HG03378 (cell line): Measurements from ENCODE around the gene UNC5B.
"Not testable (repeated sequence)": the region's sequence is repeated elsewhere in the genome, so short reads cannot be mapped to it uniquely, and the experiment has no call there.

Source experiments
- ATAC-seq: cut with Tn5 transposase; IDR thresholded peaks from one replicate; pipeline ENCODE4 v1.9.1; 2021; ENCODE audit warnings: mild to moderate bottlenecking, moderate library complexity; ENCODE audit not compliant: unreplicated experiment

The UNC5B gene

GRCh38 chr10:71294856-71295255, 82.5 kb downstream of the UNC5B start:
- no peak for ATAC-seq

GRCh38 chr10:71295641-71296040, 83.3 kb downstream of the UNC5B start:
- no peak for ATAC-seq

GRCh38 chr10:71296086-71296485, 83.7 kb downstream of the UNC5B start:
- ATAC-seq = no peak

GRCh38 chr10:71296811-71297210, 84.4 kb downstream of the UNC5B start:
- not testable (repeated sequence) for ATAC-seq

DNA sequence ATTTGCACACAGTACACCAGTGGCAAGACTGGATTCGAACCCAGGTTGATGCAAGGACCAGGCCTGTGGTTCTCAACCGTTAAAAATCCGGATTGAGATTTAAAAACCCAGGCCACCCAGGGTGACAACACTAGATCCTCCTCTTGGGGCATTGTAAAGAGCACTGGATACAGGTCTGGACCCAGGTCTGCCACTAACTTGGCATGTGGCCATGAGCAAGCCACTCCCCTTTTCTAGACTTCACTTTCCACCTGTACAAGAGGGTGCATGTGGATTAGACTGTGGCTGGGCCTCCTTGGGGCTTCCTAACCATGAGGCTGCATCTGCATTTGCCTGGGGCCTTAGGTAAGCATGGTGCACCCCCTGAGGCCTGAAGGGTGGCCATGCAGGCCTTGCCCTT, 85.0 kb downstream of the UNC5B start:
- ATAC-seq = no peak

DNA sequence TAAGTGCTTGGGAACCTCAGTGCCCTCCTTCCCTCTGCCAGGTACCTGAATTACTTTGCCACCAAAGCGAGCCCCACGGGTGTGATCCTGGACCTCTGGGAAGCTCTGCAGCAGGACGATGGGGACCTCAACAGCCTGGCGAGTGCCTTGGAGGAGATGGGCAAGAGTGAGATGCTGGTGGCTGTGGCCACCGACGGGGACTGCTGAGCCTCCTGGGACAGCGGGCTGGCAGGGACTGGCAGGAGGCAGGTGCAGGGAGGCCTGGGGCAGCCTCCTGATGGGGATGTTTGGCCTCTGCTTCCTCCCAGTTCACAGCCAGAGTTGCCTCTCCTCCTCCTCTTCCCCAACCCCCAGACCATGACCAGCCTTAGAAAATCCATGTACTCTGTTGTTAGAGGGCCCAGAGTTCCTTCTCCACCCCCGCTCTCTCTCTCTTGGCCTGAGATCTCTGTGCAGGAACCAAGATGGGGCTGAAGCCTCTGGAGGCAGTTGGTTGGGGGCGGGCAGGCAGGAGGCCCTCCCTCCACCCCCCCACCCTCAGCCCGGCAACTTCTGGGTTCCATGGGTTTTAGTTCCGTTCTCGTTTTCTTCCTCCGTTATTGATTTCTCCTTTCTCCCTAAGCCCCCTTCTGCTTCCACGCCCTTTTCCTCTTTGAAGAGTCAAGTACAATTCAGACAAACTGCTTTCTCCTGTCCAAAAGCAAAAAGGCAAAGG, 86.9 kb downstream of the UNC5B start:
- ATAC-seq = no peak

GRCh38 chr10:71300555-71301370, 88.4 kb downstream of the UNC5B start:
- ATAC-seq = no peak

GRCh38 chr10:71301371-71301916, 89.1 kb downstream of the UNC5B start:
- ATAC-seq = no peak

GRCh38 chr10:71302451-71302850, 90.1 kb downstream of the UNC5B start:
- no peak for ATAC-seq

- no peak for ATAC-seq
Measured at GRCh38 chr10:71302874-71303568, 90.7 kb downstream of the UNC5B start.

GRCh38 chr10:71303569-71303907, 91.2 kb downstream of the UNC5B start:
- no peak for ATAC-seq

GRCh38 chr10:71304914-71305313, 92.5 kb downstream of the UNC5B start:
- ATAC-seq = no peak

DNA sequence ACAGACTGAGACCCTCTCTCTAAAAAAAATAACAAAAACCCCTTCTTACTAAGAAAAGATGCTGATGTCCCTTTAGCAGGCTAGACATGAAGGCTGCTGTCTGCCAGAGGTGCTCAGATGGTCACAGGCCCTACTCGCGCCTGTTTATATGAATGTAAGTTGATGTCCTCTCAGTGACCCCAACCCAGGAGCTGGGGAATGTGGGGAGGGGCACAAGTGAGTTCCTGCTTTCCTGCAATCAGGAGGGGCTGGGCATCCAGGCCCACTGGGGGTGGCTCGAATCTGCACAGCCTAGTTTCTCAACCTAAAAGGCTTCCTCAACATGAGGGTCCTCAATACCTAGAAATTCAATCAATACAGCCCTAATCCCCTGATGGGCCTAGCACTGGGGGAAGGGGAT, 94.6 kb downstream of the UNC5B start:
- ATAC-seq = no peak

DNA sequence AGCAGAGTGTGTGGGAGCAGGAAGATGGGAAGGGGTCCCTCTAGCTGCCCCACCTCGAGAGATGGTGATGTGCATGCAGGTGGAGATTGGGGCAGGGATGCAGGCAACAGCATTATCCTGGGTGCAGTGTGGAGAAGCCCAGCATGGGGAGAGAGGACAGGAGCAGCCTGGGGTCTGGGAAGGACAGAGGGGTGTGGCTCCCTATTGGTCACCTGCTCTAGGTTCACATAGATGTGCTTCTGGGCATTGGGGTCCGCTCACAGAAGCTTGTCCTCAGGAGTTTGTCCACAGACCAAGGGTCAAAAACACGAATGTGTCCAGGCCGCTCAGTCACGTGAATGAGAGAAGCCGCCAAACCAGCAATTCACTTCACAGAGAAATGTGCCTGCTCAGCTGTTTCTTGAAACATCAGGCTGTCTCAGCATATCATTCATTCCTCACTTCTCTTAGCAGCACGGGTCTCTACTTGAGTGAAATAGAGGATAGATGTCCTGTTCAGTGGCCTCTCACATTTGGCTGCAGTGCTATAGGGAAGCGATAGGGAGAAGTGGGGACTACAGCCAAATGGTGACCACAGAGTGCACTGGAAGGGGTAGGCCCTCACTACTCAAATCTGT, 95.2 kb downstream of the UNC5B start:
- ATAC-seq = no peak

DNA sequence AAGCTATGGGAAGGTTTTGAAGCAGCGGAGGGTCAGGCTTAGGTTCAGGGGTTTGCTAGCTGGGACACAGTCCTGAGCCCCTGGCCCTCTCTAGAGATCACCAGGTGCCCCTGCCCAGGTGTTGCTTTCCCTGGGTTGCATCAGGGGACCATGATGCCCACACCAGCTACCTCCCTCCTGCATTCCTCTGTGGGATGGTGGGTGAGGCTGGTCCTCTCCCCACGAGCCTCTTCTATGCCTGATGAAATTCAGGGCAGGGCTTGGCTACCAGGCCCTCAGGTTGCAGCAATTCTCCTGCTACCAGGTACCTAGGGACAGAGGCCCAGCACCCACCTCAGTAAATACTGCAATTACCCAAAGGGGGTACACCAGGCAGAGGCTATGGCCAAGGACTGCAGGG, 95.9 kb downstream of the UNC5B start:
- ATAC-seq = no peak

DNA sequence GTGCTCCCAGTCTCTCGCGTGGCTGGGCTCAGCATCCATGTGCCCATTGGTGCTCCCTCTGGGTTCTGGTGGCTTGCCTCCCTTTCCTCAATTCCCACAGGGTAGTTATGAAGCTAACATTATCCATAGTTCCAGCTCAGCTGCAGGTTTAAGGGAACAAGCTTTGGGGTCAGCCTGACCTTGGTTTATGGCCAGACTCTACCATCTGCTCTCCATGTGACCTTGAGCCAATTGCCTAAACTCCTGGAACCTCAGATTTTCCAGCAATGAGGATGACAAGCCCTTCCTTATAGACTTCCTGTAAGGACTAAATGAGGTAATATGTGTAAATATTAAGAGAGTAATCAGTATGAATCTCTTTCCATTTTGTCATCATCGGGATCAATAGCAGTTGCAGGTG, 96.6 kb downstream of the UNC5B start:
- no peak for ATAC-seq

GRCh38 chr10:71309919-71310318, 97.5 kb downstream of the UNC5B start:
- no peak for ATAC-seq

DNA sequence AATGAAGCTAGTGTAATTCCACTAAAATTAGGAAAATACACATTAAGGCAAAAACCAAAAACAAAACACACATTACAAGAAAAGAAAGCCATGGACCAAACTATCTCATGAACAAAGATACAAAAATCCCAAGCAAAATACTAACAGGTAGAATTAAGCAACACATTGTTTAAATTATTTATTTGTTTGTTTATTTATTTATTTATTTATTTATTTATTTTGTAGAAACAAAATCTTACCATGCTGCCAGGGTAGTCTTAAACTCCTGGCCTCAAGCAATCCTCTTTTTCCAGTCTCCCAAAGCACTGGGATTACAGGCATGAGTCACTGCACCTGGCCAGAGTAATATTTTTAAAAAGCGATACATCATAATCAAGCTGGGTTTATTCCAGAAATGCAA, 99.8 kb downstream of the UNC5B start:
- no peak for ATAC-seq

DNA sequence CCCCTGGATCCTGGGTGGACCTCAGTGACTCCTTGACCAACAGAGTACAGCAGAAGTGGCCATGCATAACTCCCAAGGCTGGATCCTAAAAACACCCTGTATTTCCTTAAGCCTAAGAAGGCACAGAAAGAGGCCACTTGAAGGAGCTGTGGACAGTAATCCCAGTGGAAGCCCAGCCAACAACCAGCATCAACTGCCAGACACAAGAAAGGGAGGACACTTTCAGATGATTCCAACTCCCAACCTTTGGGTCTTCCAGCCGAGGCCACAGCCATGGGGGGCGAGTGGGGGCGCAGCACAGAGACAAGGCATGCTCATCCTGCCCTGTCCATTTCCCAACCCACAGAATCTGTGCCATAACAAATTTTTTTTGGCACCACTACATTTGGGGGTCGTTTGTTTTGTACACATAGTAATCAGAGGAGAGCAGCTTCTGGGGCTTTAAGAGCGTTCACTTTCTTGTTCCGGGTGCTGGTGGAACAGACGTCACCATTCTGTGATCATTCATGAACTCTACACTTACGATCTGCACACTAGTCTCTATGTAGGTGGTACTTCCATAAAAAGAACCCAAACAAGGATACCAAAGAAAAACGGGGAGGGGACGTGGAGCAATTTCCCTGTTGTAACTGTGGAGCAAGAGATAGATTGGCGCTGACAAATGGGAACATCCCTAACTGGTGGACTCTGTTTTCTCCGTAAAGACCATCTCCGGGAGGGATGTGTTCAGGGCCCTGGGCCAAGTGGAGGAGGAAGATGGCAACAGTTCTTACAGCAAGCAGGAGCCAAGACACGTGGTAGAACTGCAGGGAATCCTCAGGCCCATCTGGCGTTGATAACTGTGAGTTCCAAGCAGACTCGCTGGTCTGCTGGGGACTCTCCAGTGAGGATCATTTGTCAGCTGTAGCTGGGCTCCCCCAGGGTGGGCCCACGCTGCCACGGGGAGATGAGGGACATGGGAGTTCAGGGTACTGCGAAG, 100.7 kb downstream of the UNC5B start:
- ATAC-seq = no peak
